Right lobe of liver (tissue), 4 donors: ENCODE data around the gene HRK.

ENCODE experiments used
- CTCF ChIP-seq, 4 donors: fragments of 200-600 bp in 3 of 4; fragments of 450-650 bp in 1 of 4; IDR thresholded peaks; one replicate each; pipeline versions ENCODE4 v1.5.1 to v1.8.0; 2016 to 2022; ENCODE audit warnings: antibody characterized with exemption in 4 of 4, mild to moderate bottlenecking in 2 of 4
- POLR2A ChIP-seq: fragments of 450-650 bp; IDR thresholded peaks from one replicate; pipeline ENCODE4 v1.6.1; 2017; ENCODE audit warnings: antibody characterized with exemption, mild to moderate bottlenecking
- donor health status: DM: no; HTN: no; CAD: no.
- donor health status: DM: no; HTN: no; CAD: no.
- donor health status: DM: no; HTN: yes; CAD: no.

GRCh38 chr12:116843085-116843484 is 38.2 kb downstream of the HRK start:
- TF ChIP-seq POLR2A (no peak), CTCF (IDR thresholded peaks at IDR 0.05) (no peak)
